GM18867 (cell line): ENCODE measurements around the gene NXN.
"Not testable (repeated sequence)": the region's sequence is repeated elsewhere in the genome, so short reads cannot be mapped to it uniquely, and the experiment has no call there.

Source experiments
- ATAC-seq: cut with Tn5 transposase; IDR thresholded peaks from one replicate; pipeline ENCODE4 v1.9.1; 2021; ENCODE audit warnings: mild to moderate bottlenecking, moderate library complexity; ENCODE audit not compliant: unreplicated experiment

Gene NXN

DNA sequence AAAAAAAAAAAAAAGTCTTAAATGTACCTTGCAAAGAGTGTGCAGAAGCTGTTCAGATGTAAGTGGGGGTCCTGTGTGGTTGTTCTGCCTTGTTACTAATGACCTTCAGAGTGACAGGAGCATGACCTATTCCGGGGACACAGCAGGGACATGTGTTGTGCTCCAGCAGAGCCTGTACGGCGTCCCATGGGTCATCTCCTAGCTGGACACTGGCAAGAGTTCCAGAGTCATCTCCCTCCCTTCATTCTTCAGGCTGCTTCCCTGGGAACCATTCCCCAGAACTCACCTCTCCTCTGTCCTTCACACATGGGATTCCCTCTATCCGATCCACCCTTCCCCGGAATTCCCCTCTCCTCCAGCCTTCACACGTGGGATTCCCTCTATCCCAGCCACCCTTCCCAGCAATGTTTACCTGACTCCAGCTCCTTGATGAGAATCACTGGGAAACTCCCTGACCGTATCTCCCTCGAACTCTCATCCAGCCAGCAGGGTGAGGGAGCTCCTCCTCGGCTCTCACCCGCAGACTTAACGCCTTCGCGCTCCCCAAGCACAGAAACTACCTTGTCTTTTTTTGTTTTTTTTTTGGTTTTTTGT is 111.6 kb downstream of the NXN start:
- ATAC-seq, result no peak

GRCh38 chr17:867238-867637 is 112.3 kb downstream of the NXN start:
- ATAC-seq, result not testable (repeated sequence)

GRCh38 chr17:866568-867103 is 112.9 kb downstream of the NXN start:
- no peak for ATAC-seq

DNA sequence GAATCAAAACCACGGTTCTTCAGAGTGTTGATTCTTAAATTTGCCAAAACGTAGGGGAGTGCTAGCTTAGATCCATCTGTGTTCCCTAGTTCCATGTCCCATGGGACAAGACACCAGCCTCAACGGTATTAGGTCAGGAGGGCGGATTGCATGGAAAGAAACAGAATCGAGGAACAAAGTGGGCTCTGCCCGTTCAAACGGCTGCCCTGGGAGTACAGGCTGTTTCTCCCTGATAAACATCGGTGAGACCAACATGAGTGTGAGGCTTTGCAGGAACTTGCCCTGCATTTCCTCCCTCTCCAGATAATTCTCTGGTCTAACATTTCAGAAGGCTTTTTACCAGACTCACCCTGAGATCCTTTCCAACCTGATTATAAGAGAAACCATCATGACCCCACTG is 115.3 kb downstream of the NXN start:
- ATAC-seq, result no peak

DNA sequence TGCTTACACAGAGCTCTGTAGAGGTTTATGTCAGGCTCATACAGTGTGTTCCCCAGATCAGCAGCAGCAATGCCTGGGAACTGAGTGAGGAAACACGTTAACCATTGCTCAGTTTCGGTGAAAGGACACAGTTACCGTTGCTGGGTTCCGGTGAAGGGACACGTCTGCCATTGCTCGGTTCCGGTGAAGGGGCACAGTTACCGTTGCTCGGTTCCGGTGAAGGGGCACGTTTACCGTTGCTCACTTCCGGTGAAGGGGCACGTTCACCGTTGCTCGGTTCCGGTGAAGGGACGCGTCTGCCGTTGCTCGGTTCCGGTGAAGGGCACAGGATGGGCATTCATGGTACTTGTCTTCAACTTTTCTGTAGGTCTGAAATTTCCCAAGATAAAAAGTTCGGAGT is 115.7 kb downstream of the NXN start:
- ATAC-seq, result no peak

- ATAC-seq, result no peak
These were observed 117.0 kb downstream of the NXN start for GRCh38 chr17:862582-862981.

- no peak for ATAC-seq
These were observed 118.2 kb downstream of the NXN start for GRCh38 chr17:861364-861763.

GRCh38 chr17:860805-861204 is 118.8 kb downstream of the NXN start:
- ATAC-seq, result no peak

DNA sequence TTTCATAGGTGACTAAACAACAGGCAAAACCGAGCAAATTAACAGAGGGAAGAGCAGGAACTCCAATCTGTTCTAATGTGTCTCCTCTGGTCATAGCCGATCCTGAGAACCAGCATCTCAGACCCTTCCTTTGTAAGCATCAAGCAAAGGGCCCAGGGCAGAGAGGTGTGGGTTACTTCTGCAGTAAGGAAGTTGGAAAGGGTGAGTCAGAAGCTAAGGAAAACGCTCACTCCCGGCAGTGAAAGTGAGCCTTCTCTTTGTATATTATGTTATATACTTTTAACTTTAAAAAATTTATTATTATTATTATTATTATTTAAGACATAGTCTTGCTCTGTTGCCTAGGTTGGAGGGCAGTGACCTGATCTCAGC is 119.8 kb downstream of the NXN start:
- ATAC-seq, result no peak

DNA sequence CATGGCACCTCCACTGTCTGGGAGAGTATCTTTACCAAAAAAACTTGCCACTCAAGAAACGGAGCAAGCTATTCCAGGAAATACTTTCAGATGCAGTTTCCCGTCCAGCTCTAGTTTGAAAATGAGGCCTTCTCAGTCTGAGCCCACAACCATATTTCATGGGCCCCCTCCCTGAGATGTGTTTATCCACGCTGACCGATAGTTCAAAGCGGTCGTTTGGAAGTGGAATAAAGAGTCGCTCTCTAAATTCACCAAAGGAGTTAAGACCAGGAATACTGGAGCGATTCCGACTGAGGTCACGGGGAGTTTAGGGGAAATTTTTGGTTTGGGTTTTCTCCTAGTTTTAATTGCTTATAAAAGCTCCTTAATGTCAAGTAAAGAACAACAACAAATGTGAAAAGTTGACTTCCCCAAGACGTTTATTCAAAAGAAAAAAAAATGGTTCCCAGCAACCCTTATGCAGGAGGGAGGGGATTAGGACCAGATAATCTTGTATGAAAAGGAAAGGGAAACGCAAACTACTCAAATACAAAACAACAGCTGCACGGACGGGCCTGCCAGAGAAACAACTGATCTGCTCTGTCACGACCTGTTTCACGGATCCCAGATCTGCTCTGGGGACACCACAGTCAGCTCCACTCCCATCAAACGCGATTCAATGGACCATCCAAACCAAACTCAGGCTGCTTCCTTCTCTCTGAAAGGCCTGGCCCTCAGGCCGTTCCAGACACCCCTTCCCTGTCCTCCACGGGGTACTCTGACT is 120.3 kb downstream of the NXN start:
- ATAC-seq, result no peak

- no peak for ATAC-seq
These were observed 123.4 kb downstream of the NXN start for GRCh38 chr17:856149-856548.

GRCh38 chr17:855569-855968 is 124.0 kb downstream of the NXN start:
- no peak for ATAC-seq

DNA sequence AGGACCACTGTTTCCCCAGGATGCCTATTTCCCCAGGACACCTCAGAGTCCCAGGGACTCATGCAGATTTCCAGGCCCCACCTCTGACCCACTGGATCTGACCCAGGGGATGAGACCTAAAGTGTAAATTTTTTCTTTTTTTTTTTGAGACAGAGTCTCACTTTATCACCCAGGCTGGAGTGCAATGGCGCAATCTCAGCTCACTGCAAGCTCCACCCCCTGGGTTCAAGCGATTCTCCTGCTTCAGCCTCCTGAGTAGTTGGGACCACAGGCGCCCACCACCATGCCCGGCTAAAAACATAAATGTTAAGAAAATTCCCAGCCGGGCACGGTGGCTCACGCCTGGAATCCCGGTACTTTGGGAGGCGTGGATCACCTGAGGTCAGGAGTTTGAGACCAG is 126.7 kb downstream of the NXN start:
- not testable (repeated sequence) for ATAC-seq

- no peak for ATAC-seq
These were observed 127.2 kb downstream of the NXN start for GRCh38 chr17:852349-852748.

DNA sequence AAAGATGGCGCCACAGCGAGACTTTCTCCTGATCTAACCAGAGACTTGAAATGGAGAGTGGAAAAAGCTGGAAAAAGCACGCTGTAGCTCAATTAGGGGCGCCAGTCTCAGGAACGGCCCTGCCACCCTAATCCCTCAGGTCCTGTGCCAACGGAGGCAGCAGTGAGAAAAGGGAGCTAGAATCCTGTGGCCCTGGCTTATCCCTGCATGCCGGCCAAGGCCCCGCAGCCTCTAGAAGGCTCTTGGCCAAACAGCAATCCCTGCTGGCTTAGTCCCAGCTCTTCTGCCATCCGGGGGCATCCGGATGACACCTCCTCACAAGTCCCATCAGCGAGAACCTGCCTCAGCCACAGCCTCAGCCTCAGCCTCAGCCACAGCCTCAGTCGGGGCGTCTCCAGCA is 127.7 kb downstream of the NXN start:
- ATAC-seq, result no peak

DNA sequence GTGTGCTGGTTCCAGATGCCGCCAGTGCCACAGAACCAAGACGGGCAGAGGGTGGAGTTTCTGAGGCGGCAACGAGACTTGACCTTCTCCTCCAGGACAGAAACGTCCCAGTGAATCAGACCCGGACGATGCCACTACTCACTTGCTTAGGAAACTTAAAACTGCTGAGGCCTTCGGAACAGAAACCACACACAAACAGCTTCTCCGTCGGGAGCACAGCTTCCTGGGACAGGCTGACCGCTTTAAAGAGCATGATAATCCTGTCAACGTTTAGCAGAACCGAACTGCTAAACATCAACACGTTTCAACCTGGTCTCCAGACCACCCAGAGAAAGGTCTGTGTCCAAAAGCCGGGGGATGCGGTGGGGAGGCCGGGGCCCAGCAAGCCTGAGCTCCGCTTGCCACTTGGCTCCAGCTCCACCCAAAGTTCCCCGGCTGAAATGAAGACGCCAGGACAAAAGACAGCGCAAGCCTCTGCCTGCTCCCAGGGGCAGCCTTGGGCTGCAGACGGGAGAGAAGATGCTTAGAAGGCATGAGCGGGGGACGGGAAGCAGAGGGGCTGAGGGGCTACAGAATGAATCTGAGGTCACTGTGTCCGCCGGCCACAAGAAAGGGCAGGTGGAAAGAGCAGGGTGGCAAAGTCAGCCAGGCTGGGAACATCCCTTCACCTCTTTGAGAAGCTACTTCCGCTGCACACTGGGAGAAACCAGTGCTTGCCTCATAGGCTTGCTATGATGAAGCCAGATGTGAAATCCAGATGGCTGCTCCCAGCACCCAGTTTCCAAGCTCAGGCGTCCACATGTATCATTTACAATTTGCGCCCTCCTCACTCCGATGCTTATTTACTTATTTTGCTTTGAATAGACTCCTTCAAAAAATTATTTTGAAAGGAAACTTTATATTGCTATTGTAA is 128.5 kb downstream of the NXN start:
- ATAC-seq, result no peak

DNA sequence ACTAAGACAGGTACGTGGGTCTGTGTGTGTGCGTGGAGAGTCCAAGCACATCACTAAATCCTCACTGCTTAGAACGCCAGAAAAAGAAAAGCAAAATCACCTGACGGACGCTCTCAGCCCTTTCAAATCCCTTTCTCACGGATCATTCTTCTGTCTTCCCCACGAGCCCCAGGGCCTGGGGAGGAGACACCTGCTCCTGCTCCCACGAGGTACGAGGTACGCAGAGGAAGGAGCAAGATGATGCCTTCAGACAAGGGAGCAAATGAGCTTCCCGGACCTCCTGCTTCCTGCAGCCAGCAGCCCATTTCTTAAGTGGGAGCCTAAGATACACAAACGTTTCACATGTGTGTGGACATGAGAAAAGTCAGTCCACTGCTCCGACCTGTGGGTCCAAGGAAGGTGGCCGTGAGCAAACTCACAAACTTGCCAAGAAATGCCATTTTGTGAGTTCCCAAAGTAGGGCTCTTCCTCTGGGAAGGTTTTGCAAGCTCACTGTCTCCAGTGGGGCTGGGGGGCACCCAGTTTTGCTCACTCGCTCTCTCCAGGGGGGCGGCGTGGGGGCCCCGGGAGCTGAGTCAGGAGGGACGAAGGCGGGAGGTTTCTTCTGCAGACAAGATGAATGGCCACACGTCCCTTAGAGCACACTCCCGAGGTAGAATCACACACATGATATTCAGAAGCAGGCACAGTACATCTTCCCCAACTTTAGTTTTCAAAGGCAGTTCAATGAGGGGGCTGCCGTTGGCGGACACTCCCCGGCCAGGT is 129.3 kb downstream of the NXN start:
- ATAC-seq, result no peak

DNA sequence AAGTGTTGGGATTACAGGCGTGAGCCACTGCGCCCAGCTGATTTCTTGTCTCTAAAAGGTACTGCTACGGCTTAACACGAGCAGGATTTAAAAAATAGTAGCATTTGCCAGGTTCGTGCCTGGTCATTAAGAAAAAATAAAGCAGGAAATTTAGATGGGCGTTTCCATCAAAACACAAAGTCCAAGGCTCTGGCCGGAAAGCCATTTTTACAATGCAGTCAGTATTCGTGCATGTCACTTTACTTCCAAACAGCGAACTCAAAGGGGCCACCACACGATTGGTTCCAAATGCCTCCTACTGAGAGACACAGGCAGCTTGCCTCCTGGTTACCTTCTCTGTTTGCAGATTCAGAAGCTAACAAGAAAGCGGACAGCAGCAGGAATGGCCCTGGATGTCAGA is 131.2 kb downstream of the NXN start:
- ATAC-seq, result no peak

DNA sequence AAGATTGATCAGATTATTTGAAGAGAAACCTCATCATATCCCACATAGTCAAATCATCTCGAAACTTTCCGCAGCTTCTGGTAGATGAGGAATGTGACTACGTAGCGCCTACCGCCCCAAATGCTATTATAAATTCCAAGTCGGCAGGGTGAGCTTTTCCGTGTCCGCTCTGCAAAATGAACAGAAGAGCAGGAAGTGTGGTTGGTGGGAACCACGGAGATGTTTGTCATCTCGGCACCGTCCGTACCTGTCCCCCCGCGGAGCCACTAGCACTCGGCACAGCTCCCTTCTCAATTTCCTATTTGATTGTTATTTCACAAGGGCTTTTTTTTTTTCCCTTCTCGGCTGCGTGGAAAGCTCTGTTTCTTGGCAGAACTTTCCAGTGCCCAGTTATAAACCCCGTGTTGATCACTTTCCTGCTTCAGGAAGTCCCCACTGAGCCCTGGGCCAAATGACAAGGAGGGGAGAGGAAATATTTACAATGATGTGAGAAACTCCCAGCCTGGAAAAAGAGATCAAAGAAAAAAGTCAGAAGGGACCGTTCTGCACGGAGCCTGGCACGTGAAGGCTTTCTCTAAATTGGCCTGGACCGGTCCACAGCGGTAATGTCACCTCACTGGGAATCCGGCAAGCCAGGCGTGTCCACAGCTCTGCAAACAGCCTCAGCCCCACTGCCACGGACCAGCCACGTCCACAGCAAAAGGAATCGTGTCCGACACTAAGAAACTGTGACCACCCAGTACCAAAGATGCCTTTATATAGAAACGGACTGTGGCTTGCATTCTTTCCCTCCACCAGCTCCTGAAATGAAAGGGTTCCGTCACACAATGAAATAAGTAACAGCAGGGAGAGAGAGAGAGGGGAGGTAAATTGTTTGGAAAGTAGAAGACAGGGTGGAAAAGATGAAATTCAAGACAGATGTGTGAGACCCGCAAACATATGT is 132.4 kb downstream of the NXN start:
- no peak for ATAC-seq

- no peak for ATAC-seq
These were observed 138.3 kb downstream of the NXN start for GRCh38 chr17:841313-841712.
